RWPE2 (cell line): ENCODE data around the gene GPR135.
A peak's percentile ranks its signal among the peaks of the same experiment; 100 is the strongest.

Source experiments
- ATAC-seq: fragments of 200-7000 bp; cut with Tn5 transposase; 3 replicates; pipeline ENCODE4 v1.9.1; 2021; ENCODE audit warnings: low read depth
- DNase-seq: peaks from one replicate; pipeline ENCODE4 v3.0.0-alpha.2; 2020; ENCODE audit warnings: low spot score
- H3K27ac ChIP-seq: fragments of 450-650 bp; 2 replicates; pipeline ENCODE4 v1.5.1; 2017; ENCODE audit warnings: mild to moderate bottlenecking; ENCODE audit not compliant: poor library complexity, severe bottlenecking
- H3K27me3 ChIP-seq: fragments of 250-450 bp; sonication (Bioruptor Pico); 2 replicates; pipeline ENCODE4 v1.5.1; 2021; ENCODE audit warnings: mild to moderate bottlenecking, moderate library complexity; ENCODE audit not compliant: insufficient read depth, poor library complexity, severe bottlenecking
- H3K36me3 ChIP-seq: fragments of 250-450 bp; sonication (Bioruptor Pico); 2 replicates; pipeline ENCODE4 v1.5.1; 2020; ENCODE audit warnings: low read depth, mild to moderate bottlenecking, moderate library complexity
- H3K4me1 ChIP-seq: fragments of 250-450 bp; sonication (Bioruptor Pico); 2 replicates; pipeline ENCODE4 v1.5.1; 2021; ENCODE audit warnings: mild to moderate bottlenecking, moderate library complexity; ENCODE audit not compliant: insufficient read depth, poor library complexity, severe bottlenecking
- H3K4me3 ChIP-seq: fragments of 250-450 bp; sonication (Bioruptor Pico); 2 replicates; pipeline ENCODE4 v1.5.1; 2021; ENCODE audit warnings: mild to moderate bottlenecking, moderate library complexity; ENCODE audit not compliant: severe bottlenecking
- H3K9me3 ChIP-seq: fragments of 250-450 bp; sonication (Bioruptor Pico); 2 replicates; pipeline ENCODE4 v1.5.1; 2021; ENCODE audit warnings: mild to moderate bottlenecking, moderate library complexity; ENCODE audit not compliant: severe bottlenecking
- CTCF ChIP-seq: fragments of 450-650 bp; IDR thresholded peaks from one replicate; pipeline ENCODE4 v1.5.1; 2017; ENCODE audit warnings: mild to moderate bottlenecking, moderate library complexity; ENCODE audit not compliant: poor library complexity, severe bottlenecking

Gene GPR135

GRCh38 chr14:59483363-59483762 lies 18.2 kb upstream of the GPR135 start:
- ATAC-seq (peak; percentile 19), DNase-seq (no peak)
- Histone ChIP-seq H3K4me1 (peaks cover 23% of the 10 kb centered on the region), H3K27ac (peak overlapping the region; percentile 89), H3K36me3 (peaks cover 39% of the 10 kb centered on the region), H3K27me3 (no peaks in the 10 kb centered on the region), H3K9me3 (no peaks in the 10 kb centered on the region), H3K4me3 (peak overlapping the region; percentile 64)
- TF ChIP-seq CTCF = no peak

- DNase-seq (peak; percentile 87), ATAC-seq (peak; percentile 74)
- Histone ChIP-seq H3K27me3 (no peaks in the 10 kb centered on the region), H3K27ac (peak overlapping the region; percentile 89), H3K4me3 (peak overlapping the region; percentile 64), H3K4me1 (peaks cover 23% of the 10 kb centered on the region), H3K36me3 (peaks cover 39% of the 10 kb centered on the region), H3K9me3 (no peaks in the 10 kb centered on the region)
- TF ChIP-seq CTCF = no peak
Measured at GRCh38 chr14:59482541-59483331, 17.6 kb upstream of the GPR135 start.

- H3K27me3 ChIP-seq = no peaks in the 10 kb centered on the region
- no peaks in the 10 kb centered on the region for H3K9me3 ChIP-seq
- peak; percentile 27 for ATAC-seq
- peaks cover 40% of the 10 kb centered on the region for H3K36me3 ChIP-seq
- no peak for TF ChIP-seq CTCF
- no peak for DNase-seq
- peaks cover 23% of the 10 kb centered on the region for H3K4me1 ChIP-seq
- H3K27ac ChIP-seq = peak overlapping the region; percentile 89
- peak overlapping the region; percentile 64 for H3K4me3 ChIP-seq
Measured at GRCh38 chr14:59481871-59482540, 16.8 kb upstream of the GPR135 start.

GRCh38 chr14:59481407-59481806 lies 16.2 kb upstream of the GPR135 start:
- H3K27ac ChIP-seq = peak overlapping the region; percentile 89
- no peaks in the 10 kb centered on the region for H3K27me3 ChIP-seq
- no peak for DNase-seq
- H3K4me3 ChIP-seq = no peak overlapping the region
- H3K4me1 ChIP-seq = peaks cover 20% of the 10 kb centered on the region
- H3K9me3 ChIP-seq = no peaks in the 10 kb centered on the region
- TF ChIP-seq CTCF = no peak
- no peak for ATAC-seq
- peaks cover 39% of the 10 kb centered on the region for H3K36me3 ChIP-seq
